Skin of body (tissue), 2 donors: Measurements from ENCODE around the gene MYBBP1A. TPM values are rescaled to one million over a fixed set of nuclear protein-coding genes. Genes with fewer than 3 reads are reported as not detected.

Source experiments
- DNase-seq: peaks from one replicate; lab custom pipeline; 2025; lab: John Stamatoyannopoulos, UW
- total RNA-seq: library from RNA; depleted of rRNA; stranded (reverse); fragments of >200 nt; gene quantifications from one replicate; pipeline ENCODE4 v1.2.3, GENCODE V29; 2014

MYBBP1A gene
- total RNA-seq, 1 donor from 2014 or later = 30.2 TPM

GRCh38 chr17:4572131-4572530 is 16.9 kb upstream of the MYBBP1A start:
- no peak for DNase-seq

GRCh38 chr17:4569591-4569990 is 14.4 kb upstream of the MYBBP1A start:
- no peak for DNase-seq

- DNase-seq = peak; percentile 31
Observed at GRCh38 chr17:4566785-4567184, 11.6 kb upstream of the MYBBP1A start.

- DNase-seq = no peak
Observed at GRCh38 chr17:4565209-4566141, 10.3 kb upstream of the MYBBP1A start.

- no peak for DNase-seq
Observed at GRCh38 chr17:4562015-4562969, 7.1 kb upstream of the MYBBP1A start.

- DNase-seq = peak; percentile 37
Observed at GRCh38 chr17:4560837-4561256, 5.7 kb upstream of the MYBBP1A start.

GRCh38 chr17:4560421-4560820 is 5.2 kb upstream of the MYBBP1A start, which contains the start of gene GGT6:
Gene GGT6 (minus strand): TSS chr17:4560577. CDS start chr17:4560521, 56 bp downstream.
- no peak for DNase-seq

- no peak for DNase-seq
Observed at GRCh38 chr17:4559966-4560365, 4.8 kb upstream of the MYBBP1A start.

- DNase-seq = no peak
Observed at GRCh38 chr17:4559139-4559791, 4.1 kb upstream of the MYBBP1A start.

- DNase-seq = no peak
Observed at GRCh38 chr17:4558347-4558971, 3.3 kb upstream of the MYBBP1A start.

- DNase-seq = no peak
Observed at GRCh38 chr17:4557626-4558346, 2.6 kb upstream of the MYBBP1A start.

- no peak for DNase-seq
Observed at GRCh38 chr17:4556996-4557395, 1.8 kb upstream of the MYBBP1A start.

GRCh38 chr17:4555873-4556759 is 932 bp upstream of the MYBBP1A start:
- no peak for DNase-seq

GRCh38 chr17:4554441-4554996 is 665 bp downstream of the MYBBP1A start:
- DNase-seq = no peak

- no peak for DNase-seq
Observed at GRCh38 chr17:4553669-4554068, 1.5 kb downstream of the MYBBP1A start.

GRCh38 chr17:4551796-4552525 is 3.2 kb downstream of the MYBBP1A start:
- no peak for DNase-seq

GRCh38 chr17:4551141-4551540 is 4.0 kb downstream of the MYBBP1A start:
- no peak for DNase-seq

GRCh38 chr17:4550534-4551039 is 4.6 kb downstream of the MYBBP1A start:
- no peak for DNase-seq
